Heart left ventricle (tissue), 16 donors: ENCODE results near the gene LAMB4. TPM values are rescaled to one million over a fixed set of nuclear protein-coding genes. Genes with fewer than 3 reads are reported as not detected.

Source experiments
- ATAC-seq, 4 donors: fragments of 200-7000 bp; cut with Tn5 transposase; one replicate each; pipeline ENCODE4 v1.9.1; 2020 to 2022; ENCODE audit warnings: moderate library complexity in 4 of 4, mild to moderate bottlenecking in 3 of 4, moderate number of reproducible peaks in 1 of 4
- DNase-seq, 5 donors: peaks; one replicate each; pipeline ENCODE4 v3.0.0-alpha.2; 2020
- H3K27ac ChIP-seq, 12 donors: fragments of 200-600 bp; sonication (generic) in 4 of 12; one replicate each; pipeline versions ENCODE4 v1.5.0 to v1.8.0; 2016 to 2022; ENCODE audit warnings: mild to moderate bottlenecking in 2 of 12
- H3K27me3 ChIP-seq, 9 donors: fragments of 200-600 bp; sonication (generic) in 2 of 9; one replicate each; pipeline versions ENCODE4 v1.5.1 to v1.8.0; 2016 to 2022; ENCODE audit warnings: mild to moderate bottlenecking in 3 of 9
- H3K36me3 ChIP-seq, 9 donors: fragments of 200-600 bp; sonication (generic) in 2 of 9; one replicate each; pipeline versions ENCODE4 v1.5.0 to v1.8.0; 2018 to 2022; ENCODE audit warnings: mild to moderate bottlenecking in 2 of 9
- H3K4me1 ChIP-seq, 12 donors: fragments of 200-600 bp; sonication (generic) in 4 of 12; one replicate each; pipeline versions ENCODE4 v1.5.0 to v1.8.0; 2016 to 2022; ENCODE audit warnings: mild to moderate bottlenecking in 3 of 12
- H3K4me3 ChIP-seq, 12 donors: fragments of 200-600 bp; sonication (generic) in 4 of 12; one replicate each; pipeline versions ENCODE4 v1.5.0 to v1.8.0; 2017 to 2022; ENCODE audit warnings: mild to moderate bottlenecking in 9 of 12, moderate library complexity in 4 of 12
- H3K9me3 ChIP-seq, 12 donors: fragments of 200-600 bp; sonication (generic) in 4 of 12; one replicate each; pipeline versions ENCODE4 v1.5.0 to v1.8.0; 2016 to 2022; ENCODE audit warnings: mild to moderate bottlenecking in 1 of 12
- CTCF ChIP-seq, 12 donors: fragments of 200-600 bp; sonication (generic) in 4 of 12; IDR thresholded peaks; one replicate each; pipeline versions ENCODE4 v1.5.0 to v1.8.0; 2018 to 2022; ENCODE audit warnings: antibody characterized with exemption in 12 of 12, mild to moderate bottlenecking in 5 of 12
- POLR2A ChIP-seq, 2 donors: fragments of 450-650 bp; IDR thresholded peaks; one replicate each; pipeline ENCODE4 v1.6.1; 2017; ENCODE audit warnings: antibody characterized with exemption in 2 of 2, mild to moderate bottlenecking in 2 of 2, moderate library complexity in 2 of 2
- WGBS, 4 donors: extraction: QIAGEN DNeasy Blood & Tissue Kit in 2 of 4; methylation state at CpG; one replicate each; pipeline versions ENCODE4 v1.1.5 to v1.1.7; 2013 to 2018; 5-methylcytosine and 5-hydroxymethylcytosine counted together
- intact Hi-C, 10 donors: fragments of 100-400 bp; cut with DNase I; formaldehyde crosslinking; loops; one replicate each; pipeline versions ENCODE4 v1.11.1 to v1.14.2; 2022
- polyA plus RNA-seq, 2 donors: library from polyadenylated mRNA; stranded (reverse); fragments of 200-250 nt; gene quantifications; one replicate each; pipeline ENCODE4 v1.2.3, GENCODE V29; 2013
- total RNA-seq, 9 donors: library from RNA; depleted of rRNA in 2 of 9; stranded (reverse); fragments of >200 nt in 2 of 9; fragmentation: NEBNext Ultra II Directional in 3 of 9; extraction: Animal tissue kit (Norgen Biotek cat#: 25700) in 3 of 9; gene quantifications; one replicate each; pipeline versions ENCODE4 v1.1.0 to v1.2.4, GENCODE V29; 2016 to 2023
- donor health status: ischemic (EF 13 %, LVEDD 7.1; RV severe dilation, severe dysfunction).
- donor health status: healthy with polysubstance abuse.
- donor health status: DM: no; HTN: yes; CAD: no.
- donor health status: DM: no; HTN: no; CAD: no.
- donor health status: ischemic (EF 25% LVEDD 6.9; RV normal size, moderate dysfunction).
- donor health status: ischemic (EF 25% LVEDD 5.7; RV mildly dilated, moderate dysfunction).
- donor health status: healthy.
- donor health status: DM: yes; HTN: yes; CAD: no.
- donor health status: ischemic (EF 35%, LVEDD 5.7; RV mildly dilated, moderate dysfunction).
- donor health status: nonischemic (EF 11% LVEDD 7.7; RV severe dilation, severe dysfunction).
- donor health status: DM: yes; HTN: yes; CAD: no.
- donor health status: PGD.
- donor health status: ischemic (EF 29% LVEDD 5.4; RV normal size, mild dysfunction).
- donor health status: nonischemic (EF 23%, LVEDD 6.1; RV moderate dilation, normal function).

LAMB4 gene
- total and polyA plus RNA-seq, 11 donors: 0.19 to 0.31 (median 0.26) TPM; not detected in 4

- intact Hi-C loops: loop anchor here in 2 of 10 donors (10.0 kb wide), 1 partner anchor 87 kb away; the partner anchor contains the start of gene LAMB1 (in 2 of the 2)
- no peaks in the 10 kb centered on the region for H3K36me3 ChIP-seq
- H3K4me1 ChIP-seq: peaks cover 0 to 33% (median 22%) of the 10 kb centered on the region in 12 donors
- TF ChIP-seq CTCF (IDR thresholded peaks at IDR 0.05) (no peak), POLR2A (IDR thresholded peaks at IDR 0.05) (no peak)
- no peak for DNase-seq
- ATAC-seq: no peak
- H3K27me3 ChIP-seq: no peaks in the 10 kb centered on the region
- H3K27ac ChIP-seq: no peak overlapping the region
- no peak overlapping the region for H3K4me3 ChIP-seq
- no peaks in the 10 kb centered on the region for H3K9me3 ChIP-seq
- WGBS, 4 donors: 91 to 98% (median 95%) methylated on average over 7 of the region's 7 CpGs
These were observed 38.7 kb downstream of the LAMB4 start for GRCh38 chr7:108091461-108091831.

- TF ChIP-seq CTCF (IDR thresholded peaks at IDR 0.05) (no peak), POLR2A (IDR thresholded peaks at IDR 0.05) (no peak)
- Histone ChIP-seq H3K4me1 (peaks cover 0 to 30% (median 22%) of the 10 kb centered on the region in 12 donors), H3K9me3 (no peaks in the 10 kb centered on the region), H3K27ac (no peak overlapping the region), H3K27me3 (no peaks in the 10 kb centered on the region), H3K4me3 (no peak overlapping the region), H3K36me3 (no peaks in the 10 kb centered on the region)
- intact Hi-C loops: loop anchor here in 2 of 10 donors (10.0 kb wide), 1 partner anchor 86 kb away; the partner anchor contains the start of gene LAMB1 (in 2 of the 2)
- DNase-seq: no peak
- WGBS, 4 donors: 79 to 82% (median 79%) methylated on average over 7 of the region's 7 CpGs
- ATAC-seq: no peak
These were observed 39.2 kb downstream of the LAMB4 start for GRCh38 chr7:108090791-108091460.

- H3K27ac ChIP-seq: no peak overlapping the region
- ATAC-seq (no peak), DNase-seq (no peak)
- no peak overlapping the region for H3K4me3 ChIP-seq
- intact Hi-C loops: no loop called here
- peaks cover 0 to 15% (median 9%) of the 10 kb centered on the region in 12 donors for H3K4me1 ChIP-seq
- H3K27me3 ChIP-seq: no peaks in the 10 kb centered on the region
- H3K36me3 ChIP-seq: no peaks in the 10 kb centered on the region
- no peaks in the 10 kb centered on the region for H3K9me3 ChIP-seq
- no peak for TF ChIP-seq POLR2A (IDR thresholded peaks at IDR 0.05)
- no peak for TF ChIP-seq CTCF (IDR thresholded peaks at IDR 0.05)
- 92 to 100% (median 99%) methylated on average over 1 of the region's 1 CpG for WGBS, 4 donors
These were observed 40.8 kb downstream of the LAMB4 start for GRCh38 chr7:108089381-108089780.

- no peak for DNase-seq
- Histone ChIP-seq H3K27ac (no peak overlapping the region), H3K4me3 (no peak overlapping the region), H3K9me3 (no peaks in the 10 kb centered on the region), H3K4me1 (peaks cover 0 to 8% (median 4%) of the 10 kb centered on the region in 12 donors), H3K27me3 (no peaks in the 10 kb centered on the region), H3K36me3 (no peaks in the 10 kb centered on the region)
- no peak for TF ChIP-seq POLR2A (IDR thresholded peaks at IDR 0.05)
- no peak for TF ChIP-seq CTCF (IDR thresholded peaks at IDR 0.05)
- intact Hi-C loops: no loop called here
- no peak for ATAC-seq
These were observed 41.4 kb downstream of the LAMB4 start for GRCh38 chr7:108088729-108089128.
